HepG2 (cell line): ENCODE data around the gene SUPT4H1. TPM values are rescaled to one million over a fixed set of nuclear protein-coding genes. Genes with fewer than 3 reads are reported as not detected.
A peak's percentile ranks its signal among the peaks of the same experiment; 100 is the strongest.

ENCODE experiments used
- FOSL1 ChIP-seq: sonication (generic); formaldehyde crosslinking; IDR thresholded peaks from 2 replicates; pipeline ENCODE4 v1.9.0; 2021; ENCODE audit warnings: missing genetic modification reagents, borderline replicate concordance
- FOXK2 ChIP-seq: fragments of 450-650 bp; IDR thresholded peaks from 2 replicates; pipeline ENCODE4 v1.6.1; 2016
- FOXO1 ChIP-seq: sonication (generic); formaldehyde crosslinking; IDR thresholded peaks from 2 replicates; pipeline ENCODE4 v1.4.0; 2020; ENCODE audit warnings: missing genetic modification reagents
- JUND ChIP-seq: sonication (generic); formaldehyde crosslinking; IDR thresholded peaks from 2 replicates; pipeline ENCODE4 v1.8.0; 2022; ENCODE audit warnings: mild to moderate bottlenecking, missing genetic modification reagents
- NFKB2 ChIP-seq: sonication (generic); formaldehyde crosslinking; IDR thresholded peaks from 2 replicates; pipeline ENCODE4 v1.4.0; 2020; ENCODE audit warnings: missing genetic modification reagents, borderline replicate concordance
- POLR2A ChIP-seq, 2 experiments: IDR thresholded peaks; 2 replicates each; pipeline ENCODE4 v1.6.1; 2011; ENCODE audit warnings: low read depth in 2 of 2, low read length in 2 of 2, mild to moderate bottlenecking in 1 of 2, moderate library complexity in 1 of 2; ENCODE audit not compliant: insufficient read depth in 1 of 2
- RBAK ChIP-seq: sonication (generic); formaldehyde crosslinking; IDR thresholded peaks from 2 replicates; pipeline ENCODE4 v1.5.1; 2020; ENCODE audit warnings: mild to moderate bottlenecking, missing genetic modification reagents
- RFX3 ChIP-seq: IDR thresholded peaks from 2 replicates; pipeline ENCODE4 v1.6.1; 2016; ENCODE audit warnings: missing biosample characterization, missing genetic modification reagents
- SRF ChIP-seq: IDR thresholded peaks from 2 replicates; pipeline ENCODE4 v1.6.1; 2011; ENCODE audit warnings: mild to moderate bottlenecking, low read depth, low read length, moderate library complexity
- TCF12 ChIP-seq, 2 experiments: fragments of 450-650 bp in 1 of 2; sonication (generic) in 1 of 2; formaldehyde crosslinking in 1 of 2; IDR thresholded peaks; 2 replicates each; pipeline versions ENCODE4 v1.6.1 to v1.8.0; 2017 to 2022; ENCODE audit warnings: antibody characterized with exemption in 1 of 2, mild to moderate bottlenecking in 1 of 2, missing genetic modification reagents in 1 of 2, moderate library complexity in 1 of 2
- WIZ ChIP-seq: sonication (generic); formaldehyde crosslinking; IDR thresholded peaks from 2 replicates; pipeline ENCODE4 v1.5.1; 2020; ENCODE audit warnings: mild to moderate bottlenecking, missing genetic modification reagents
- ZNF235 ChIP-seq: sonication (generic); formaldehyde crosslinking; IDR thresholded peaks from 2 replicates; pipeline ENCODE4 v1.8.1; 2023; ENCODE audit warnings: mild to moderate bottlenecking, missing genetic modification reagents, borderline replicate concordance
- ZNF441 ChIP-seq: sonication (generic); formaldehyde crosslinking; IDR thresholded peaks from 2 replicates; pipeline ENCODE4 v1.7.0; 2021; ENCODE audit warnings: missing genetic modification reagents, borderline replicate concordance
- ZNF446 ChIP-seq: sonication (generic); formaldehyde crosslinking; IDR thresholded peaks from 2 replicates; pipeline ENCODE4 v1.5.0; 2020; ENCODE audit warnings: mild to moderate bottlenecking, missing genetic modification reagents
- ZNF652 ChIP-seq: IDR thresholded peaks from 2 replicates; pipeline ENCODE4 v1.6.1; 2016; ENCODE audit warnings: low read depth, borderline replicate concordance
- ZNF749 ChIP-seq: sonication (generic); formaldehyde crosslinking; IDR thresholded peaks from 2 replicates; pipeline ENCODE4 v1.8.0; 2022; ENCODE audit warnings: mild to moderate bottlenecking, missing genetic modification reagents, moderate library complexity, borderline replicate concordance
- ZNF777 ChIP-seq: sonication (generic); formaldehyde crosslinking; IDR thresholded peaks from 2 replicates; pipeline ENCODE4 v1.4.0; 2020; ENCODE audit warnings: missing genetic modification reagents
- ZNF841 ChIP-seq: sonication (generic); formaldehyde crosslinking; IDR thresholded peaks from 2 replicates; pipeline ENCODE4 v1.8.1; 2023; ENCODE audit warnings: missing genetic modification reagents, borderline replicate concordance
- polyA plus RNA-seq, 8 experiments: library from polyadenylated mRNA; depleted of rRNA in 3 of 8; stranded (reverse) in 7 of 8; unstranded in 1 of 8; fragments of >200 nt; fragmentation: Illumina TruSeq in 4 of 8; extraction: Trizol in 4 of 8; gene quantifications; 2 replicates each; pipeline versions ENCODE4 v1.2.1 to v1.2.3, GENCODE V29; 2011 to 2016; ENCODE audit warnings: low read depth in 4 of 8, missing spikeins in 1 of 8, mixed read lengths in 1 of 8; ENCODE audit not compliant: insufficient read depth in 1 of 8
- total RNA-seq, 5 experiments: library from RNA; depleted of rRNA; stranded (reverse); fragments of >200 nt; fragmentation: Illumina TruSeq; extraction: Trizol; gene quantifications; 2 replicates each; pipeline ENCODE4 v1.2.3, GENCODE V29; 2016; ENCODE audit warnings: low read depth in 1 of 5
- TF ChIP-seq, protein P1 (sequence below): sonication (generic); formaldehyde crosslinking; IDR thresholded peaks from 2 replicates; pipeline ENCODE4 v1.4.0; 2020; ENCODE audit warnings: missing genetic modification reagents
- TF ChIP-seq, protein P2 (sequence below): sonication (generic); formaldehyde crosslinking; IDR thresholded peaks from 2 replicates; pipeline ENCODE4 v1.4.0; 2020; ENCODE audit warnings: mild to moderate bottlenecking, missing genetic modification reagents
- TF ChIP-seq, protein P3 (sequence below), 2 experiments: fragments of 450-650 bp in 1 of 2; sonication (generic) in 1 of 2; formaldehyde crosslinking; IDR thresholded peaks; 2 replicates each; pipeline versions ENCODE4 v1.5.0 to v1.8.0; 2020 to 2022; ENCODE audit warnings: mild to moderate bottlenecking in 1 of 2, missing genetic modification reagents in 1 of 2
- TF ChIP-seq, protein P4 (sequence below), 2 experiments: sonication (generic) in 1 of 2; formaldehyde crosslinking in 1 of 2; IDR thresholded peaks; 2 replicates each; pipeline versions ENCODE4 v1.4.0 to v1.6.1; 2018 to 2020; ENCODE audit warnings: missing genetic modification reagents in 2 of 2, borderline replicate concordance in 1 of 2, low read depth in 1 of 2, mild to moderate bottlenecking in 1 of 2, missing biosample characterization in 1 of 2
- TF ChIP-seq, protein P5 (sequence below): IDR thresholded peaks from 2 replicates; pipeline ENCODE4 v1.6.1; 2012; ENCODE audit warnings: low read depth, low read length, improper control_type of control experiment

SUPT4H1 gene
- total and polyA plus RNA-seq, 2 of the 13 experiments (the other 11 are each of a cell fraction or from before 2014, with no cell fraction given): 155 to 244 TPM

DNA sequence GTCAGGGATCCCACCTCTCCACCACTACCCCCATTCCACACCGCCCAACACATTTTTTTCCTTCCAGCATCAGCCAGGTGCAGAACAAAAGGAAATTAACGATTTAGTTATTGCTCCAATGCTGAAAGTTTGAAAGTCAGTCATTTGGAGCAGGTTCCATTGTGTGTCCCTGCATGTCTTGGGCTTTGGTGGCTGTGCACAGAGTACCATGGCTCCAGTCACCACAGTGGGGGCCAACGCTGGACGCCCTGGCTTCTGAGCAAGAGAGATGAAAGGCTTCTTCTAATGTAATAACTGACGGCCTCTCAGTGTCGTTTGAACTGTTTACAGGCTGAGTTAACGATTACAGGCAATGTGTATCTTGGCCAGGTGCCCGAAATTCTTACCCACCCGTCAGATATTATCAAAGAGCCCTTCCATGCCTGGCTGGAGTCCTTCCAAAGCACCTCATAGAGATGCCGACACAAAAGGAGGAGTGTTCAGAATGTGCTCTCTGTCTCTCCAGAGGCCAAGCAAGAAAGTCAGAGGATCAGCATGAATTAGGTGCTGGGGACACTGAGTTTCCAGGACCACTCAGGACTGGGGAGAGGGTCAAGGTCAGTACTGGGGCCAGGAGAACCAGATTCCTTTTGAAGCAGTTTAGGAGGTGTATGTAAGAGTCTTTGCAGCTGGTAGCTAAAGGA, 39.4 kb upstream of the SUPT4H1 start (continued):
- peak; percentile 59; the same call in 1 of the 2 replicates for TF ChIP-seq ZNF235 (CRISPR knock-in tag)
- TF ChIP-seq ZNF652 (CRISPR knock-in tag): peak; percentile 70; the same call in 1 of the 2 replicates
- peak; percentile 69; the same call in 1 of the 2 replicates for TF ChIP-seq ZNF777 (CRISPR knock-in tag)
- TF ChIP-seq, protein P1, sequence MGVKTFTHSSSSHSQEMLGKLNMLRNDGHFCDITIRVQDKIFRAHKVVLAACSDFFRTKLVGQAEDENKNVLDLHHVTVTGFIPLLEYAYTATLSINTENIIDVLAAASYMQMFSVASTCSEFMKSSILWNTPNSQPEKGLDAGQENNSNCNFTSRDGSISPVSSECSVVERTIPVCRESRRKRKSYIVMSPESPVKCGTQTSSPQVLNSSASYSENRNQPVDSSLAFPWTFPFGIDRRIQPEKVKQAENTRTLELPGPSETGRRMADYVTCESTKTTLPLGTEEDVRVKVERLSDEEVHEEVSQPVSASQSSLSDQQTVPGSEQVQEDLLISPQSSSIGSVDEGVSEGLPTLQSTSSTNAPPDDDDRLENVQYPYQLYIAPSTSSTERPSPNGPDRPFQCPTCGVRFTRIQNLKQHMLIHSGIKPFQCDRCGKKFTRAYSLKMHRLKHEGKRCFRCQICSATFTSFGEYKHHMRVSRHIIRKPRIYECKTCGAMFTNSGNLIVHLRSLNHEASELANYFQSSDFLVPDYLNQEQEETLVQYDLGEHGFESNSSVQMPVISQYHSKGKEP: peak; percentile 74
- peak; percentile 80 for TF ChIP-seq ZNF441 (CRISPR knock-in tag)
- TF ChIP-seq TCF12 (IDR thresholded peaks at IDR 0.05): no peak
- TF ChIP-seq TCF12 (CRISPR knock-in tag; IDR thresholded peaks at IDR 0.05): peak; percentile 99
- peak; percentile 100 for TF ChIP-seq FOXO1
- TF ChIP-seq, protein P2, sequence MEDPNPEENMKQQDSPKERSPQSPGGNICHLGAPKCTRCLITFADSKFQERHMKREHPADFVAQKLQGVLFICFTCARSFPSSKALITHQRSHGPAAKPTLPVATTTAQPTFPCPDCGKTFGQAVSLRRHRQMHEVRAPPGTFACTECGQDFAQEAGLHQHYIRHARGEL (CRISPR knock-in tag): no peak
- TF ChIP-seq WIZ: peak; percentile 98
- peak; percentile 86 to 95 for TF ChIP-seq POLR2A (IDR thresholded peaks at IDR 0.05; ENCODE audit: insufficient read depth in 1 of 2, low read depth in 2 of 2, low read length in 2 of 2)
- TF ChIP-seq FOXK2: peak; percentile 42; the same call in 1 of the 2 replicates
- peak; percentile 69; the same call in 1 of the 2 replicates for TF ChIP-seq RBAK (CRISPR knock-in tag)
- TF ChIP-seq JUND (CRISPR knock-in tag): peak; percentile 80
- 0 out of 2 replicates have a peak, but pooled peaks have one; percentile 46 for TF ChIP-seq ZNF841 (CRISPR knock-in tag)
- no peak for TF ChIP-seq ZNF446 (CRISPR knock-in tag)
- peak; percentile 50; the same call in 1 of the 2 replicates for TF ChIP-seq RFX3 (CRISPR knock-in tag)
- TF ChIP-seq SRF: no peak
- TF ChIP-seq, protein P3, sequence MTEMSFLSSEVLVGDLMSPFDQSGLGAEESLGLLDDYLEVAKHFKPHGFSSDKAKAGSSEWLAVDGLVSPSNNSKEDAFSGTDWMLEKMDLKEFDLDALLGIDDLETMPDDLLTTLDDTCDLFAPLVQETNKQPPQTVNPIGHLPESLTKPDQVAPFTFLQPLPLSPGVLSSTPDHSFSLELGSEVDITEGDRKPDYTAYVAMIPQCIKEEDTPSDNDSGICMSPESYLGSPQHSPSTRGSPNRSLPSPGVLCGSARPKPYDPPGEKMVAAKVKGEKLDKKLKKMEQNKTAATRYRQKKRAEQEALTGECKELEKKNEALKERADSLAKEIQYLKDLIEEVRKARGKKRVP (CRISPR knock-in tag; IDR thresholded peaks at IDR 0.05): peak in 1 of 2 experiments; percentile 89; a peak in 2 of 4 replicates
- TF ChIP-seq, protein P4, sequence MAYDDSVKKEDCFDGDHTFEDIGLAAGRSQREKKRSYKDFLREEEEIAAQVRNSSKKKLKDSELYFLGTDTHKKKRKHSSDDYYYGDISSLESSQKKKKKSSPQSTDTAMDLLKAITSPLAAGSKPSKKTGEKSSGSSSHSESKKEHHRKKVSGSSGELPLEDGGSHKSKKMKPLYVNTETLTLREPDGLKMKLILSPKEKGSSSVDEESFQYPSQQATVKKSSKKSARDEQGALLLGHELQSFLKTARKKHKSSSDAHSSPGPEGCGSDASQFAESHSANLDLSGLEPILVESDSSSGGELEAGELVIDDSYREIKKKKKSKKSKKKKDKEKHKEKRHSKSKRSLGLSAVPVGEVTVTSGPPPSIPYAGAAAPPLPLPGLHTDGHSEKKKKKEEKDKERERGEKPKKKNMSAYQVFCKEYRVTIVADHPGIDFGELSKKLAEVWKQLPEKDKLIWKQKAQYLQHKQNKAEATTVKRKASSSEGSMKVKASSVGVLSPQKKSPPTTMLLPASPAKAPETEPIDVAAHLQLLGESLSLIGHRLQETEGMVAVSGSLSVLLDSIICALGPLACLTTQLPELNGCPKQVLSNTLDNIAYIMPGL (CRISPR knock-in tag; IDR thresholded peaks at IDR 0.05; ENCODE audit: borderline replicate concordance in 1 of 2, low read depth in 1 of 2): peak; percentile 74 to 90
- TF ChIP-seq FOSL1: peak; percentile 81; the same call in 1 of the 2 replicates
- TF ChIP-seq, protein P5, sequence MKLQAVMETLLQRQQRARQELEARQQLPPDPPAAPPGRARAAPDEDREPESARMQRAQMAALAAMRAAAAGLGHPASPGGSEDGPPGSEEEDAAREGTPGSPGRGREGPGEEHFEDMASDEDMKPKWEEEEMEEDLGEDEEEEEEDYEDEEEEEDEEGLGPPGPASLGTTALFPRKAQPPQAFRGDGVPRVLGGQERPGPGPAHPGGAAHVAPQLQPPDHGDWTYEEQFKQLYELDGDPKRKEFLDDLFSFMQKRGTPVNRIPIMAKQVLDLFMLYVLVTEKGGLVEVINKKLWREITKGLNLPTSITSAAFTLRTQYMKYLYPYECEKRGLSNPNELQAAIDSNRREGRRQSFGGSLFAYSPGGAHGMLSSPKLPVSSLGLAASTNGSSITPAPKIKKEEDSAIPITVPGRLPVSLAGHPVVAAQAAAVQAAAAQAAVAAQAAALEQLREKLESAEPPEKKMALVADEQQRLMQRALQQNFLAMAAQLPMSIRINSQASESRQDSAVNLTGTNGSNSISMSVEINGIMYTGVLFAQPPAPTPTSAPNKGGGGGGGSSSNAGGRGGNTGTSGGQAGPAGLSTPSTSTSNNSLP: peak; percentile 98
- TF ChIP-seq ZNF749 (CRISPR knock-in tag): no peak
- no peak for TF ChIP-seq NFKB2 (CRISPR knock-in tag)
